IMR-90 (cell line): ENCODE measurements around the gene MELTF. TPM values are rescaled to one million over a fixed set of nuclear protein-coding genes. Genes with fewer than 3 reads are reported as not detected.

Experiments
- ATAC-seq: fragments of 200-7000 bp; cut with Tn5 transposase; 2 replicates; pipeline ENCODE4 v1.9.1; 2020; ENCODE audit warnings: low read depth, mild to moderate bottlenecking, moderate library complexity
- BruUV-seq: library from RNA; stranded (reverse); fragments of 400-500 nt; replicated peaks from 2 replicates; lab custom pipeline; 2021; lab: Mats Ljungman, UMichigan
- CTCF ChIA-PET: fragments of 300-600 bp; formaldehyde crosslinking; extraction: SDS; loops from one replicate; lab custom pipeline; 2021; ENCODE audit warnings: antibody characterized with exemption; lab: Yijun Ruan, JAX
- POLR2A ChIA-PET: fragments of 300-600 bp; sonication (Branson Sonifier 250); formaldehyde crosslinking; loops from one replicate; lab custom pipeline; 2022; ENCODE audit warnings: antibody characterized with exemption; ENCODE audit not compliant: unreplicated experiment; lab: Charles Lee
- DNase-seq: peaks from one replicate; pipeline ENCODE4 v3.0.0; 2013
- H2AFZ ChIP-seq: replicated peaks from 2 replicates; pipeline ENCODE3; 2013; ENCODE audit warnings: low read length, mild to moderate bottlenecking; ENCODE audit not compliant: poor library complexity
- H2AK5ac ChIP-seq: 2 replicates; pipeline ENCODE4 v1.6.1; 2013; ENCODE audit warnings: low read depth, low read length, inconsistent platforms
- H2AK9ac ChIP-seq: replicated peaks from 2 replicates; pipeline ENCODE3; 2013; ENCODE audit warnings: mild to moderate bottlenecking, low read depth, low read length, moderate library complexity; ENCODE audit not compliant: poor library complexity
- H2BK120ac ChIP-seq: 2 replicates; pipeline ENCODE4 v1.6.1; 2013; ENCODE audit warnings: low read depth, low read length, inconsistent platforms
- H2BK15ac ChIP-seq: 3 replicates; pipeline ENCODE4 v1.6.1; 2013; ENCODE audit warnings: low read depth, low read length, inconsistent platforms
- H2BK20ac ChIP-seq: 2 replicates; pipeline ENCODE4 v1.6.1; 2013; ENCODE audit warnings: low read depth, mild to moderate bottlenecking, inconsistent platforms, low read length, moderate library complexity
- H2BK5ac ChIP-seq: 2 replicates; pipeline ENCODE4 v1.6.1; 2013; ENCODE audit warnings: mild to moderate bottlenecking, low read depth, low read length, inconsistent platforms; ENCODE audit not compliant: poor library complexity, severe bottlenecking
- H3K14ac ChIP-seq: replicated peaks from 2 replicates; pipeline ENCODE4 v1.6.1; 2013; ENCODE audit warnings: low read depth, low read length, inconsistent platforms
- H3K18ac ChIP-seq: 2 replicates; pipeline ENCODE4 v1.6.1; 2013; ENCODE audit warnings: low read depth, low read length, control low read depth
- H3K23ac ChIP-seq: 2 replicates; pipeline ENCODE4 v1.6.1; 2013; ENCODE audit warnings: low read depth, low read length, inconsistent platforms
- H3K27ac ChIP-seq: 2 replicates; pipeline ENCODE4 v1.5.1; 2013; ENCODE audit warnings: mild to moderate bottlenecking, control low read depth, low read length; ENCODE audit not compliant: insufficient read depth
- H3K27me3 ChIP-seq: 2 replicates; pipeline ENCODE4 v1.6.1; 2013; ENCODE audit warnings: low read length; ENCODE audit not compliant: control insufficient read depth, insufficient read depth
- H3K36me3 ChIP-seq: 2 replicates; pipeline ENCODE4 v1.6.1; 2013; ENCODE audit warnings: low read length, mixed read lengths; ENCODE audit not compliant: control insufficient read depth, insufficient read depth
- H3K4ac ChIP-seq: 2 replicates; pipeline ENCODE4 v1.6.1; 2013; ENCODE audit warnings: low read depth, low read length, inconsistent platforms
- H3K4me1 ChIP-seq: 2 replicates; pipeline ENCODE4 v1.6.1; 2013; ENCODE audit warnings: low read length, mixed read lengths; ENCODE audit not compliant: control insufficient read depth, insufficient read depth
- H3K4me2 ChIP-seq: 2 replicates; pipeline ENCODE4 v1.6.1; 2013; ENCODE audit warnings: low read depth, mild to moderate bottlenecking, control low read depth, low read length, moderate library complexity
- H3K4me3 ChIP-seq: 2 replicates; pipeline ENCODE4 v1.5.1; 2013; ENCODE audit warnings: low read depth, mild to moderate bottlenecking, control low read depth, low read length, moderate library complexity; ENCODE audit not compliant: insufficient read depth
- H3K56ac ChIP-seq: 2 replicates; pipeline ENCODE4 v1.6.1; 2013; ENCODE audit warnings: low read length, inconsistent platforms; ENCODE audit not compliant: insufficient read depth; ENCODE audit errors: extremely low read depth
- H3K79me1 ChIP-seq, 2 experiments: 2 replicates each; pipeline ENCODE4 v1.6.1; 2013; ENCODE audit warnings: low read length in 2 of 2, inconsistent platforms in 1 of 2, low read depth in 1 of 2
- H3K9ac ChIP-seq: 2 replicates; pipeline ENCODE4 v1.6.1; 2013; ENCODE audit warnings: low read depth, low read length, control low read depth
- H3K9me1 ChIP-seq: 2 replicates; pipeline ENCODE4 v1.6.1; 2013; ENCODE audit warnings: low read length, inconsistent platforms; ENCODE audit not compliant: insufficient read depth
- H3K9me3 ChIP-seq: 2 replicates; pipeline ENCODE4 v1.6.1; 2013; ENCODE audit warnings: low read length; ENCODE audit not compliant: control insufficient read depth, insufficient read depth
- H4K20me1 ChIP-seq: 2 replicates; pipeline ENCODE4 v1.6.1; 2013; ENCODE audit warnings: low read length, inconsistent platforms; ENCODE audit not compliant: insufficient read depth
- H4K5ac ChIP-seq: 2 replicates; pipeline ENCODE4 v1.6.1; 2013; ENCODE audit warnings: mild to moderate bottlenecking, low read depth, low read length, control low read depth
- H4K8ac ChIP-seq, 2 experiments: 2 replicates each; pipeline ENCODE4 v1.6.1; 2013; ENCODE audit warnings: low read depth in 2 of 2, low read length in 2 of 2, control low read depth in 1 of 2, inconsistent platforms in 1 of 2
- H4K91ac ChIP-seq: 2 replicates; pipeline ENCODE4 v1.6.1; 2013; ENCODE audit warnings: low read depth, low read length, inconsistent platforms; ENCODE audit not compliant: insufficient read depth
- BHLHE40 ChIP-seq: fragments of 150-350 bp; IDR thresholded peaks from 2 replicates; pipeline ENCODE4 v1.6.1; 2016; ENCODE audit warnings: mild to moderate bottlenecking, low read depth, low read length
- CEBPB ChIP-seq: IDR thresholded peaks from 2 replicates; pipeline ENCODE4 v1.6.1; 2012; ENCODE audit warnings: low read depth, low read length, improper control_type of control experiment
- CHD1 ChIP-seq: IDR thresholded peaks from 2 replicates; pipeline ENCODE4 v1.6.1; 2012; ENCODE audit warnings: low read depth, low read length, improper control_type of control experiment
- MAFK ChIP-seq: IDR thresholded peaks from 2 replicates; pipeline ENCODE4 v1.6.1; 2012; ENCODE audit warnings: low read depth, low read length, improper control_type of control experiment
- MAZ ChIP-seq: IDR thresholded peaks from 2 replicates; pipeline ENCODE4 v1.6.1; 2012; ENCODE audit warnings: low read depth, mild to moderate bottlenecking, low read length, improper control_type of control experiment, moderate library complexity, borderline replicate concordance
- MXI1 ChIP-seq: IDR thresholded peaks from 2 replicates; pipeline ENCODE4 v1.6.1; 2012; ENCODE audit warnings: low read depth, mild to moderate bottlenecking, low read length, moderate library complexity, borderline replicate concordance
- NFE2L2 ChIP-seq: fragments of 150-350 bp; IDR thresholded peaks from 2 replicates; pipeline ENCODE4 v1.6.1; 2016; ENCODE audit warnings: low read depth, mild to moderate bottlenecking, low read length
- POLR2A ChIP-seq: IDR thresholded peaks from 2 replicates; pipeline ENCODE4 v1.6.1; 2012; ENCODE audit warnings: mild to moderate bottlenecking, low read depth, low read length
- RAD21 ChIP-seq: IDR thresholded peaks from 2 replicates; pipeline ENCODE4 v1.6.1; 2012; ENCODE audit warnings: low read length, improper control_type of control experiment
- RCOR1 ChIP-seq: IDR thresholded peaks from 2 replicates; pipeline ENCODE4 v1.6.1; 2012; ENCODE audit warnings: mild to moderate bottlenecking, low read length, improper control_type of control experiment; ENCODE audit not compliant: insufficient replicate concordance
- RFX5 ChIP-seq: IDR thresholded peaks from 2 replicates; pipeline ENCODE4 v1.8.0; 2012; ENCODE audit warnings: low read depth, mild to moderate bottlenecking, low read length, moderate library complexity
- SMC3 ChIP-seq: fragments of 150-350 bp; IDR thresholded peaks from 2 replicates; pipeline ENCODE4 v1.6.1; 2016; ENCODE audit warnings: low read depth, mild to moderate bottlenecking, antibody characterized with exemption, low read length, moderate library complexity
- WGBS, 2 experiments: methylation state at CpG; one replicate each; pipeline versions ENCODE4 v1.1.5 to v1.1.7; 2013; ENCODE audit warnings: missing lambda C conversion rate in 2 of 2; ENCODE audit not compliant: insufficient read length in 1 of 2; ENCODE audit errors: extremely low coverage in 2 of 2; 5-methylcytosine and 5-hydroxymethylcytosine counted together
- dilution Hi-C: fragments of 300-500 bp; cut with HindIII; formaldehyde crosslinking; loops from one replicate; pipeline ENCODE4 v1.14.3; 2018; ENCODE audit warnings: low sequenced_read_pairs; ENCODE audit not compliant: unreplicated experiment
- in situ Hi-C: fragments of 300-500 bp; cut with MboI; formaldehyde crosslinking; loops from 3 replicates; pipeline ENCODE4 v1.14.3; 2019; ENCODE audit warnings: low sequenced_read_pairs, inconsistent platforms, mixed read lengths
- intact Hi-C: fragments of 100-400 bp; cut with micrococcal nuclease; formaldehyde crosslinking; loops from 2 replicates; pipeline ENCODE4 v1.10.0; 2022
- polyA plus RNA-seq, 3 experiments: library from polyadenylated mRNA; depleted of rRNA; stranded (reverse); fragments of >200 nt; gene quantifications; 2 replicates each; pipeline ENCODE4 v1.2.3, GENCODE V29; 2012; ENCODE audit warnings: low replicate concordance in 1 of 3
- total RNA-seq: library from RNA; depleted of rRNA; stranded (reverse); fragments of >200 nt; gene quantifications from 2 replicates; pipeline ENCODE4 v1.2.3, GENCODE V29; 2012
- TF ChIP-seq, protein P1 (sequence below): conservative IDR thresholded peaks from 2 replicates; pipeline ENCODE4 v1.5.1; 2012; ENCODE audit warnings: mild to moderate bottlenecking, low read depth, low read length, improper control_type of control experiment
- TF ChIP-seq, protein P2 (sequence below): fragments of 150-350 bp; IDR thresholded peaks from 2 replicates; pipeline ENCODE4 v1.6.1; 2016; ENCODE audit warnings: low read depth, mild to moderate bottlenecking, low read length, moderate library complexity, borderline replicate concordance
- TF ChIP-seq, protein P3 (sequence below): fragments of 150-350 bp; IDR thresholded peaks from 2 replicates; pipeline ENCODE4 v1.6.1; 2017; ENCODE audit warnings: mild to moderate bottlenecking, antibody characterized with exemption, low read length, low read depth

MELTF gene
- total and polyA plus RNA-seq, 2 of the 4 experiments (the other 2 are of a cell fraction): 0.18 to 0.50 TPM

DNA sequence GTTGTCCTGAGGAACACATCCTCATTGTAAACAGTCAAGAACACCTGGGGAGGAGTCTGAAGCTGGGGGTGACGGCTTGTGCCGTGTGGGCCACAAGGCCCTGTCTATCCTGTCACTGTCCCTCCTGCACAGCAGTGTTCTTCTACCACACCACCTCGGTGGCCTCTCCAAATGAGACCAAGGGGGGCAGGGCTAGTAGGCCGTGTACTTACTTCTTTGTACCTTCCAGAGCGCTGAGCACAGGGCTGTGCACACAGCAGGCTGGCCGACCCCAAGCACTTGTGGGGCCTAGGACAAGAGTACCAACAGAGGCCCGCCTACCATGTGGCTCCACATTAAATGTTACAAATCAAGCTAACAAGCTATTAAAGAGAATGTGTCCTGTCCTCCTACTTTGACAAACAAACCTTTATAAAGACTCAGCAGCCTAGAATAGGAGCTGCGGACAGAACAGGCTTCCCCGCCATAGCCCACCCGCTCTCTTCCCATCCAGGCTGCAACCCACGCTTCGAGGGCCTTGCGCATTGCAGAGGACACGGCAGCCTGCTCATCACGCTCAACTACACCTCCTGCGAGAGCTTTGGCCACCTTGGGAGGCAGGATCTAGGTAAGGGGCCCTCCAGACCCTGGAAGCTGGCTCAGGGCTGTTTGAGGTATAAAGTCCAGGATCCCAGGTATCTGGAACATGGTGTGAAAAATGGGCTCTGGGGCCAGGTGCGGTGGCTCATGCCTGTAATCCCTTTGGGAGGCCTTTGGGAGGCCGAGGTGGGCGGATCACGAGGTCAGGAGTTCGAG lies 30.5 kb downstream of the MELTF start:
- BruUV-seq: no TSS peak

More for the DNA sequence above, 30.5 kb downstream of the MELTF start:
- ChIA-PET POLR2A (no interaction called here), CTCF (interaction anchor here (0.6 kb wide), 1 partner anchor 314 kb away, joined by 10 read pairs; no protein-coding TSS in a partner anchor)
- Histone ChIP-seq H2BK15ac (no peak overlapping the region), H3K4me3 (no peak overlapping the region), H3K4ac (no peak overlapping the region), H3K18ac (no peak overlapping the region), H4K20me1 (no peaks in the 10 kb centered on the region), H3K79me1 (peaks cover 0 to 4% of the 10 kb centered on the region in 2 experiments; a peak in 1 of 4 replicates), H4K5ac (no peak overlapping the region), H3K27me3 (no peaks in the 10 kb centered on the region; the same call in 1 of the 2 replicates), H4K8ac (no peak overlapping the region), H3K56ac (no peak overlapping the region), H2BK120ac (no peak overlapping the region), H2AK5ac (no peak overlapping the region), H3K14ac (no peak overlapping the region), H3K9ac (no peak overlapping the region), H3K4me1 (peaks cover 3% of the 10 kb centered on the region; the same call in 1 of the 2 replicates), H2BK5ac (no peak overlapping the region), H2AK9ac (no peak overlapping the region), H3K4me2 (no peak overlapping the region), H2AFZ (no peak overlapping the region), H3K27ac (no peak overlapping the region), H2BK20ac (no peak overlapping the region), H4K91ac (no peak overlapping the region), H3K9me3 (no peaks in the 10 kb centered on the region), H3K23ac (no peak overlapping the region), H3K9me1 (peaks cover 4% of the 10 kb centered on the region), H3K36me3 (no peaks in the 10 kb centered on the region)
- TF ChIP-seq SMC3 (no peak), MAZ (no peak), MAFK (no peak), NFE2L2 (no peak), CHD1 (no peak), RFX5 (no peak), RCOR1 (no peak), RAD21 (no peak), POLR2A (no peak), MXI1 (no peak), CEBPB (no peak), BHLHE40 (no peak)
- TF ChIP-seq, protein P1, sequence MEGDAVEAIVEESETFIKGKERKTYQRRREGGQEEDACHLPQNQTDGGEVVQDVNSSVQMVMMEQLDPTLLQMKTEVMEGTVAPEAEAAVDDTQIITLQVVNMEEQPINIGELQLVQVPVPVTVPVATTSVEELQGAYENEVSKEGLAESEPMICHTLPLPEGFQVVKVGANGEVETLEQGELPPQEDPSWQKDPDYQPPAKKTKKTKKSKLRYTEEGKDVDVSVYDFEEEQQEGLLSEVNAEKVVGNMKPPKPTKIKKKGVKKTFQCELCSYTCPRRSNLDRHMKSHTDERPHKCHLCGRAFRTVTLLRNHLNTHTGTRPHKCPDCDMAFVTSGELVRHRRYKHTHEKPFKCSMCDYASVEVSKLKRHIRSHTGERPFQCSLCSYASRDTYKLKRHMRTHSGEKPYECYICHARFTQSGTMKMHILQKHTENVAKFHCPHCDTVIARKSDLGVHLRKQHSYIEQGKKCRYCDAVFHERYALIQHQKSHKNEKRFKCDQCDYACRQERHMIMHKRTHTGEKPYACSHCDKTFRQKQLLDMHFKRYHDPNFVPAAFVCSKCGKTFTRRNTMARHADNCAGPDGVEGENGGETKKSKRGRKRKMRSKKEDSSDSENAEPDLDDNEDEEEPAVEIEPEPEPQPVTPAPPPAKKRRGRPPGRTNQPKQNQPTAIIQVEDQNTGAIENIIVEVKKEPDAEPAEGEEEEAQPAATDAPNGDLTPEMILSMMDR: no peak
- TF ChIP-seq, protein P2, sequence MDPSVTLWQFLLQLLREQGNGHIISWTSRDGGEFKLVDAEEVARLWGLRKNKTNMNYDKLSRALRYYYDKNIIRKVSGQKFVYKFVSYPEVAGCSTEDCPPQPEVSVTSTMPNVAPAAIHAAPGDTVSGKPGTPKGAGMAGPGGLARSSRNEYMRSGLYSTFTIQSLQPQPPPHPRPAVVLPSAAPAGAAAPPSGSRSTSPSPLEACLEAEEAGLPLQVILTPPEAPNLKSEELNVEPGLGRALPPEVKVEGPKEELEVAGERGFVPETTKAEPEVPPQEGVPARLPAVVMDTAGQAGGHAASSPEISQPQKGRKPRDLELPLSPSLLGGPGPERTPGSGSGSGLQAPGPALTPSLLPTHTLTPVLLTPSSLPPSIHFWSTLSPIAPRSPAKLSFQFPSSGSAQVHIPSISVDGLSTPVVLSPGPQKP: no peak
- TF ChIP-seq, protein P3, sequence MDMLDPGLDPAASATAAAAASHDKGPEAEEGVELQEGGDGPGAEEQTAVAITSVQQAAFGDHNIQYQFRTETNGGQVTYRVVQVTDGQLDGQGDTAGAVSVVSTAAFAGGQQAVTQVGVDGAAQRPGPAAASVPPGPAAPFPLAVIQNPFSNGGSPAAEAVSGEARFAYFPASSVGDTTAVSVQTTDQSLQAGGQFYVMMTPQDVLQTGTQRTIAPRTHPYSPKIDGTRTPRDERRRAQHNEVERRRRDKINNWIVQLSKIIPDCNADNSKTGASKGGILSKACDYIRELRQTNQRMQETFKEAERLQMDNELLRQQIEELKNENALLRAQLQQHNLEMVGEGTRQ: no peak
- in situ Hi-C loops (no loop called here), dilution Hi-C loops (no loop called here), intact Hi-C loops (no loop called here)
- ATAC-seq (no peak), DNase-seq (no peak)
- WGBS, 2 experiments: 97% methylated on average over 6 of the region's 21 CpGs; no CpG with 5 or more reads in 1 of the 2 experiments
